GM12873 (cell line): ENCODE measurements around the gene RPL13A.

Experiments
- CTCF ChIP-seq: IDR thresholded peaks from 2 replicates; pipeline ENCODE4 v1.5.1; 2012; ENCODE audit warnings: low read depth, mild to moderate bottlenecking, moderate library complexity, low read length, control low read depth; ENCODE audit not compliant: insufficient read depth; ENCODE audit errors: missing control alignments

Gene RPL13A

GRCh38 chr19:49453013-49453756, 34.2 kb upstream of the RPL13A start, which contains the start of gene ALDH16A1:
TSS of gene ALDH16A1 (plus strand) at chr19:49453225. CDS start at chr19:49453332, 107 bp downstream.
- no peak for TF ChIP-seq CTCF

- TF ChIP-seq CTCF: no peak
Measured at GRCh38 chr19:49453757-49454240, 33.6 kb upstream of the RPL13A start.

GRCh38 chr19:49455773-49456172, 31.6 kb upstream of the RPL13A start:
- no peak for TF ChIP-seq CTCF

- no peak for TF ChIP-seq CTCF
Measured at GRCh38 chr19:49456326-49456725, 31.1 kb upstream of the RPL13A start.

GRCh38 chr19:49458567-49458903, 28.9 kb upstream of the RPL13A start:
- no peak for TF ChIP-seq CTCF

DNA sequence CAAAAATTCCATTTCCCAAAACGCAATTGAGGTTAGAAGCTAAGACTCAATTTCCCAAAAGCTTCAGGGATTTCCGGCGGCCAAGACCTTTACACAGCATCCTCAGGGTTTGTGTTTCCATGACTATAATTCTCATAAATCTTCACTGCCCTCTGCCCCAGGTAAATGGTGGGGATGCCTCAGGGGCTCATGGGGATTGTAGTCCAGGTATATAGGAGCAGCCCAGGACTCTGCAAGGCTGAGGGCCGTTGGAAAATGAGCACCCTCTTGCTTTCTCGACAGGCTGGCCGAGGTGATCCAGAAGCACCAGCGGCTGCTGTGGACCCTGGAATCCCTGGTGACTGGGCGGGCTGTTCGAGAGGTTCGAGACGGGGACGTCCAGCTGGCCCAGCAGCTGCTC, 28.0 kb upstream of the RPL13A start:
- no peak for TF ChIP-seq CTCF

DNA sequence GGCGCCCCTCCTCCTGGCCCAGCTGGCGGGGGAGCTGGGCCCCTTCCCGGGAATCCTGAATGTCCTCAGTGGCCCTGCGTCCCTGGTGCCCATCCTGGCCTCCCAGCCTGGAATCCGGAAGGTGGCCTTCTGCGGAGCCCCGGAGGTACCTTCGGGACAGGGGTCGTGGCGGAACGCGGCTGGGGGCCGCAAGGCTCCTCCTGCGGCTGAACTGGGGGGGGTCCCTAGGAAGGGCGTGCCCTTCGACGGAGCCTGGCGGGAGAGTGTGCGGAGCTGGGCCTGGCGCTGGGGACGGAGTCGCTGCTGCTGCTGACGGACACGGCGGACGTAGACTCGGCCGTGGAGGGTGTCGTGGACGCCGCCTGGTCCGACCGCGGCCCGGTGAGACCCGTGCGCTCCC, 25.8 kb upstream of the RPL13A start:
- TF ChIP-seq CTCF: no peak

DNA sequence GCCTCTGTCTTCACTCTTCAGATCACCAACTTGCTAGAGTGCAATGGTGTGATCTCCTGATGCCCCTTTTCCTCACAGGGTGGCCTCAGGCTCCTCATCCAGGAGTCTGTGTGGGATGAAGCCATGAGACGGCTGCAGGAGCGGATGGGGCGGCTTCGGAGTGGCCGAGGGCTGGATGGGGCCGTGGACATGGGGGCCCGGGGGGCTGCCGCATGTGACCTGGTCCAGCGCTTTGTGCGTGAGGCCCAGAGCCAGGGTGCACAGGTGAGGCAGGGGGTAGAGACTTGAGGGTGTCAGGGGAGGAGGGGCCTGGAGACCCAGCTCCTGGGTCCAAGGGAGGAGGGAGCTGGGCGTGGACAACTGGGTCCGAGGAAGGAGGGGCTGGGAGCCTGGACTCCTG, 24.9 kb upstream of the RPL13A start:
- TF ChIP-seq CTCF: no peak
